GM23248 (cell line): ENCODE measurements around the gene PTPRT. TPM values are rescaled to one million over a fixed set of nuclear protein-coding genes. Genes with fewer than 3 reads are reported as not detected.

ENCODE experiments used
- DNase-seq: peaks from one replicate; pipeline ENCODE4 v3.0.0-alpha.2; 2015
- H2AFZ ChIP-seq: fragments of 200-600 bp; sonication (generic); 2 replicates; pipeline ENCODE4 v1.6.1; 2016; ENCODE audit warnings: antibody characterized with exemption
- H3F3A ChIP-seq: fragments of 200-600 bp; sonication (generic); 2 replicates; pipeline ENCODE4 v1.6.1; 2016; ENCODE audit warnings: mild to moderate bottlenecking, antibody characterized with exemption, mixed run types; ENCODE audit not compliant: insufficient read depth
- H3K27ac ChIP-seq: fragments of 200-600 bp; sonication (generic); 2 replicates; pipeline ENCODE4 v1.5.1; 2016; ENCODE audit warnings: mild to moderate bottlenecking
- H3K27me3 ChIP-seq: fragments of 200-600 bp; sonication (generic); replicated peaks from 2 replicates; pipeline ENCODE4 v1.6.1; 2016; ENCODE audit warnings: mild to moderate bottlenecking; ENCODE audit not compliant: insufficient read depth
- H3K36me3 ChIP-seq: fragments of 200-600 bp; sonication (generic); 2 replicates; pipeline ENCODE4 v1.6.1; 2016; ENCODE audit warnings: low read depth, mild to moderate bottlenecking
- H3K4me1 ChIP-seq: fragments of 200-600 bp; sonication (generic); 2 replicates; pipeline ENCODE4 v1.6.1; 2016; ENCODE audit warnings: mild to moderate bottlenecking; ENCODE audit not compliant: insufficient read depth
- H3K4me2 ChIP-seq: fragments of 200-600 bp; sonication (generic); one replicate; pipeline ENCODE4 v1.6.1; 2016; ENCODE audit warnings: mild to moderate bottlenecking; ENCODE audit not compliant: unreplicated experiment
- H3K4me3 ChIP-seq: fragments of 200-600 bp; sonication (generic); 2 replicates; pipeline ENCODE4 v1.5.1; 2016; ENCODE audit warnings: mild to moderate bottlenecking
- H3K79me2 ChIP-seq: fragments of 200-600 bp; sonication (generic); 2 replicates; pipeline ENCODE4 v1.6.1; 2016; ENCODE audit warnings: mild to moderate bottlenecking; ENCODE audit not compliant: insufficient read depth
- H3K9ac ChIP-seq: fragments of 200-600 bp; sonication (generic); 2 replicates; pipeline ENCODE4 v1.6.1; 2016; ENCODE audit warnings: mild to moderate bottlenecking
- H3K9me2 ChIP-seq: fragments of 200-600 bp; sonication (generic); 2 replicates; pipeline ENCODE4 v1.6.1; 2016; ENCODE audit warnings: mixed run types, mild to moderate bottlenecking, moderate library complexity; ENCODE audit not compliant: insufficient read depth
- H3K9me3 ChIP-seq: fragments of 200-600 bp; sonication (generic); one replicate; pipeline ENCODE4 v1.6.1; 2017; ENCODE audit warnings: low read depth
- H4K20me1 ChIP-seq: fragments of 200-600 bp; sonication (generic); 2 replicates; pipeline ENCODE4 v1.6.0; 2016; ENCODE audit not compliant: insufficient read depth
- EZH2 ChIP-seq: fragments of 200-600 bp; sonication (generic); IDR thresholded peaks from 2 replicates; pipeline ENCODE4 v1.6.1; 2018; ENCODE audit warnings: antibody characterized with exemption, mild to moderate bottlenecking; ENCODE audit not compliant: insufficient read depth, poor library complexity, severe bottlenecking
- EZH2phosphoT487 ChIP-seq: fragments of 200-600 bp; sonication (generic); IDR thresholded peaks from 2 replicates; pipeline ENCODE4 v1.6.1; 2018; ENCODE audit warnings: antibody characterized with exemption, moderate library complexity, mild to moderate bottlenecking, low read depth; ENCODE audit not compliant: insufficient read depth
- WGBS, 2 experiments: methylation state at CpG; one replicate each; pipeline ENCODE4 v1.1.6; 2015 to 2017; ENCODE audit warnings: low lambda C conversion rate in 2 of 2, low coverage in 1 of 2; ENCODE audit errors: missing lambda C conversion rate in 2 of 2; 5-methylcytosine and 5-hydroxymethylcytosine counted together
- in situ Hi-C: fragments of 300-500 bp; cut with MboI; formaldehyde crosslinking; loops from 2 replicates; pipeline ENCODE4 v1.15.0; 2020
- polyA plus RNA-seq: library from polyadenylated mRNA; unstranded; fragments of >200 nt; fragmentation: Nextera tagmentation; extraction: Ambion mirVana; gene quantifications from 2 replicates; pipeline ENCODE4 v1.2.1, GENCODE V29; 2016
- total RNA-seq: library from RNA; depleted of rRNA; stranded (reverse); fragments of >200 nt; shearing (Covaris generic); gene quantifications from 2 replicates; pipeline ENCODE4 v1.2.3, GENCODE V29; 2014

PTPRT gene
- total and polyA plus RNA-seq, 2 experiments from 2014 or later: not detected

DNA sequence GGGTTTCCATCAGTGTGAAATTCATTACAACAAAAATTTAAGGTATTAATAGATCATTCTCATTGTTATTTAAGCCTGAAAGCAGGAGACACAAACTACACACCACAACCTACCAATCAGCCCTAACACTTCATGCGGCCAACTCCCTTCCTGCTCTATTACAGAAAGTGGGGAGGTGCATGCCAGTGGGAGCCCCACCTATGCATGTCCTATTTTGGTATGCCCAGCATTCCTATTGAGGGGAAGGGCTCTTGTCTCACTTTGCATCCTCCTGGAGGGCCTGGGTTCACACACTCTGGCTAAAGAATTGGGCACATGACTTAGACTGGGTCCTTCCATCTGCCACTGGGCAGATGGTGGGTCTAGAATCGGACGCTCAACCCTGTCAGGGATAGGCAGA is 450.0 kb downstream of the PTPRT start:
- H3K4me1 ChIP-seq: no peaks in the 10 kb centered on the region
- no peaks in the 10 kb centered on the region for H3K9me3 ChIP-seq
- DNase-seq: no peak
- no peak overlapping the region for H3K4me2 ChIP-seq
- in situ Hi-C loops: loop anchor here (25.0 kb wide), 1 partner anchor 673 kb away; no protein-coding TSS in a partner anchor
- TF ChIP-seq EZH2phosphoT487: no peak
- no peak for TF ChIP-seq EZH2
- no peaks in the 10 kb centered on the region for H3F3A ChIP-seq
- H3K9ac ChIP-seq: no peak overlapping the region
- no peak overlapping the region for H2AFZ ChIP-seq
- H3K27ac ChIP-seq: no peak overlapping the region
- H3K79me2 ChIP-seq: no peaks in the 10 kb centered on the region
- WGBS, 2 experiments: 5 to 14% methylated on average over 3 of the region's 3 CpGs
- no peaks in the 10 kb centered on the region for H3K36me3 ChIP-seq
- no peaks in the 10 kb centered on the region for H3K9me2 ChIP-seq
- H4K20me1 ChIP-seq: no peaks in the 10 kb centered on the region
- H3K4me3 ChIP-seq: no peak overlapping the region
- H3K27me3 ChIP-seq: no peaks in the 10 kb centered on the region

DNA sequence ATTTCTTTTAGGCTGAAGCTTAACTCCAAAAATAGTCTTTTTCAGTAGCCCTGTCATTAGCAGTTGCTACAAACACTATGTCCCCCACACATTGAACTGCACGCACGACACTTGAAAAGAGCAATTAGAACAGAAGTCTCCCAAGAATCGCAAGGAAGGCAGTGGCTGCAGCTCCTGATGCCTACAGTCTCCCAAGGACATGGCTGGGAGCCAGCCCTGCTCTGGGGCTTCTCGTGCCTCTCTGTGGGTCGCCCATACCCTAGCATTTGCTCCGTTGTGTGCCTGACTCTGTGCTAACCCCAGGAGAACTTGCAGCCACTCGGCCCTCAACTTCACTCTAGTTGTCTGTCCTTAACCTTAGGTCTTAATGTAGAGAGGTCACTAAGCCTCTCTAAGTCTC is 454.2 kb downstream of the PTPRT start:
- Histone ChIP-seq H3K9me3 (no peaks in the 10 kb centered on the region), H3K4me1 (no peaks in the 10 kb centered on the region), H3K27ac (no peak overlapping the region), H3K9ac (no peak overlapping the region), H3K9me2 (no peaks in the 10 kb centered on the region), H3K79me2 (no peaks in the 10 kb centered on the region), H3K4me2 (no peak overlapping the region), H3K36me3 (no peaks in the 10 kb centered on the region), H3K4me3 (no peak overlapping the region), H4K20me1 (no peaks in the 10 kb centered on the region), H3F3A (no peaks in the 10 kb centered on the region), H3K27me3 (no peaks in the 10 kb centered on the region), H2AFZ (no peak overlapping the region)
- DNase-seq: no peak
- 13 to 15% methylated on average over 7 of the region's 7 CpGs for whole genome bisulfite sequencing, 2 experiments
- in situ Hi-C loops: loop anchor here (25.0 kb wide), 1 partner anchor 677 kb away; no protein-coding TSS in a partner anchor
- TF ChIP-seq EZH2phosphoT487 (no peak), EZH2 (no peak)

DNA sequence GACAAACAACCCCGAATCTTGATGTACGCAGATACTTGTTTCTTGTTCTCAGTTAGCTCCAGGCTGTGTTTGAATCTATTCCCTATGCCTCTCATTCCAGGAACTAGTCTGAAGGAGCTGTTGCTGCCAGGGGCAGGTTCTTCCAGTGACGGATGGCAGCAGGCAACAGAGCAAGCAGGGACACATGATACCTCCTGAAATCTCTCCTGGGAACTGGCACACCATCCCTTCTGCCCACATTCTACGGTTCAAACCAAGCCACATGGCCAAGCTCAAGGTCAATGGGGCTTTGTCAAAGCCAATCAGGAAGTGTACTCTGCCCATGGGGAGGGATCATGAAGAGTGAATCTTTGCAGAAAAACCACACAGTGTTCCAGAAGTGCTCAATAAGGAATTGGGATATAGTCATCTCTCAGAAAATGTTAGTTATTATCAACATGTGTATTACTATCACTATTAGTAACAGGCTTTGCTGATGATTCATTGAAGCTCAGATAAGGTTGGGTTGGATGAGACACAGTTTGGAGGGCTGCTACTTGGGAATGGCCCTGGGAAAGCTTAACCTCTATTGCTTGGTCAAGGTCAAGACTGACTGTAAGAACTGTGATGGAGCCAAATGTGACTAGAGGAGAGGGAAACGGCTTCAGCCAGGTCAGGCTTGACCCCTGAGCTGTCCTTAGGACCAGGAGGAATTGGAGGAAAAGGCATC is 454.9 kb downstream of the PTPRT start:
- Histone ChIP-seq H3K27me3 (no peaks in the 10 kb centered on the region), H3K36me3 (no peaks in the 10 kb centered on the region), H3F3A (no peaks in the 10 kb centered on the region), H3K4me3 (no peak overlapping the region), H3K9ac (no peak overlapping the region), H4K20me1 (no peaks in the 10 kb centered on the region), H3K9me3 (no peaks in the 10 kb centered on the region), H3K79me2 (no peaks in the 10 kb centered on the region), H3K9me2 (no peaks in the 10 kb centered on the region), H3K27ac (no peak overlapping the region), H2AFZ (no peak overlapping the region), H3K4me1 (no peaks in the 10 kb centered on the region), H3K4me2 (no peak overlapping the region)
- TF ChIP-seq EZH2phosphoT487: no peak
- TF ChIP-seq EZH2: no peak
- no peak for DNase-seq
- in situ Hi-C loops: loop anchor here (25.0 kb wide), 1 partner anchor 677 kb away; no protein-coding TSS in a partner anchor
- 31 to 32% methylated on average over 5 of the region's 5 CpGs for WGBS, 2 experiments

DNA sequence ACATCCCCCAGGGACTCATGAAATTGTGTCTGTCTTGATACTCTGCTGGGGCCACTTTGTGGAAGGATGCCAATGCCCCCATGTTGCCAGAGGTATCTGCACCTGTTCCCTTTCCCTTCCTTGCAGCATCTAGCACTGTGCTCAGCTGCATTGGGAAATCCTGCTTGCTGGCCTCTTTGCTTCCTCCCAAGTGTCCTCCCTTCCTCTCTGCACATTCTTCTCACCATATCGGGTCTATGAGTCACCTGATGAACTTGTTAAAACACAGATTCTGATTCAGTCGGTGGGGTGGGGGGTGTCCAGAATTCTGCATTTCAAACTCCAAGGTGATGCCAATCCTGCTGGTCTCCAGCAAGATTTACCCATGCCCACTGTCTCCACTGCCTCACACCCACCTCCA is 467.8 kb downstream of the PTPRT start:
- 0 to 6% methylated on average over 2 of the region's 2 CpGs for WGBS, 2 experiments
- Histone ChIP-seq H3K9ac (no peak overlapping the region), H4K20me1 (no peaks in the 10 kb centered on the region), H2AFZ (no peak overlapping the region), H3K9me2 (no peaks in the 10 kb centered on the region), H3K27me3 (no peaks in the 10 kb centered on the region), H3K4me1 (no peaks in the 10 kb centered on the region), H3K36me3 (no peaks in the 10 kb centered on the region), H3K9me3 (no peaks in the 10 kb centered on the region), H3K79me2 (no peaks in the 10 kb centered on the region), H3K27ac (no peak overlapping the region), H3F3A (no peaks in the 10 kb centered on the region), H3K4me2 (no peak overlapping the region), H3K4me3 (no peak overlapping the region)
- in situ Hi-C loops: no loop called here
- TF ChIP-seq EZH2phosphoT487: no peak
- no peak for TF ChIP-seq EZH2
- no peak for DNase-seq
